ENCODE data around the gene DKKL1.

The DKKL1 gene

GRCh38 chr19:49389406-49389805 is 25.7 kb downstream of the DKKL1 start:
- no peak overlapping the region for H3K27ac ChIP-seq
- CTCF ChIA-PET: interaction anchor here (0.6 kb wide), 1 partner anchor 60 kb away, joined by 3 read pairs; no protein-coding TSS in a partner anchor
- POLR2A ChIA-PET (ENCODE audit: low non-redundant PET): no interaction called here
- TF ChIP-seq CTCF (conservative IDR thresholded peaks at IDR 0.05; ENCODE audit: low read depth): no peak
- DNase-seq (ENCODE audit: low spot score): no peak

GRCh38 chr19:49390131-49390928 is 26.7 kb downstream of the DKKL1 start:
- POLR2A ChIA-PET (ENCODE audit: low non-redundant PET): no interaction called here
- H3K27ac ChIP-seq: no peak overlapping the region
- no peak for TF ChIP-seq CTCF (conservative IDR thresholded peaks at IDR 0.05; ENCODE audit: low read depth)
- CTCF ChIA-PET: interaction anchor here (0.6 to 2.2 kb wide), 5 partner anchors 8 to 708 kb away, joined by 3 to 17 read pairs (median 3); no protein-coding TSS in a partner anchor
- no peak for DNase-seq (ENCODE audit: low spot score)

- TF ChIP-seq CTCF (conservative IDR thresholded peaks at IDR 0.05; ENCODE audit: low read depth): no peak
- CTCF ChIA-PET: interaction anchor here (0.6 to 2.4 kb wide), 8 partner anchors 8 to 709 kb away, joined by 3 to 17 read pairs (median 4); no protein-coding TSS in a partner anchor
- POLR2A ChIA-PET (ENCODE audit: low non-redundant PET): interaction anchor here (0.6 kb wide), 1 partner anchor 124 kb away, joined by 3 read pairs; no protein-coding TSS in a partner anchor
Measured at GRCh38 chr19:49390929-49391359, 27.3 kb downstream of the DKKL1 start.

GRCh38 chr19:49391581-49392399 is 28.1 kb downstream of the DKKL1 start:
- POLR2A ChIA-PET (ENCODE audit: low non-redundant PET): interaction anchor here (0.6 kb wide), 2 partner anchors 38 to 125 kb away, joined by 3 read pairs; no protein-coding TSS in a partner anchor
- TF ChIP-seq CTCF (conservative IDR thresholded peaks at IDR 0.05; ENCODE audit: low read depth): peak; percentile 88

More at GRCh38 chr19:49390929-49391359, 27.3 kb downstream of the DKKL1 start:
- H3K27ac ChIP-seq: no peak overlapping the region
- DNase-seq (ENCODE audit: low spot score): no peak

DNA sequence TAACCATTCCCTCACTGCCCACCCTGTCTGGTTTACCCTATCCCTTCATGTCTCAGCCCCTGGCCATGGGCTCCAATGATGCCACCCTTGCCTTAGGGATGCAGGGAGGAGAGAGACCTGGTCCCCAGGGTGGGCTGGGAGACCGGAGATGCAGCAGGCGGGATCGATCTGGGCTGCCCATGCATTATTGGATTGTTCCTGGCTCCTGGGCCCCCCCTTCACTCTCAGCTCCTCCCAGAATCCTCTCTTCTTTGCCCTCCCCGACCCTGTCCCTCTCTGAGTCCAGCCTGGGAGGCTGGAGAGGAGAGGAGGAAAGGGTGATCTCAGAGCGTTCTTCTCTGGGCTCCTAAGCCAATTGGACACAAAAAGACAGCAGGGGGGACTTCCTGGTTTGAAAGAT is 30.2 kb downstream of the DKKL1 start:
- no peak overlapping the region for H3K27ac ChIP-seq
- ChIA-PET CTCF (interaction anchor here (0.5 to 1.0 kb wide), 3 partner anchors 11 to 36 kb away, joined by 3 to 4 read pairs (median 3); no protein-coding TSS in a partner anchor), POLR2A (ENCODE audit: low non-redundant PET) (no interaction called here)
- no peak for DNase-seq (ENCODE audit: low spot score)
- TF ChIP-seq CTCF (conservative IDR thresholded peaks at IDR 0.05; ENCODE audit: low read depth): no peak

More at GRCh38 chr19:49391581-49392399, 28.1 kb downstream of the DKKL1 start:
- peak overlapping the region; percentile 37 for H3K27ac ChIP-seq
- CTCF ChIA-PET: interaction anchor here (0.6 to 2.4 kb wide), 15 partner anchors 9 to 166 kb away, joined by 3 to 17 read pairs (median 6); partner anchors contain the start of gene SLC17A7
- peak; percentile 79 for DNase-seq (ENCODE audit: low spot score)
